ENCODE data around the gene SH3PXD2A.

Gene SH3PXD2A

GRCh38 chr10:103757531-103758293 is 97.7 kb downstream of the SH3PXD2A start:
- POLR2A ChIA-PET, result interaction anchor here (0.7 kb wide), 1 partner anchor 11 kb away, joined by 3 read pairs; no protein-coding TSS in a partner anchor
- CTCF ChIA-PET, result interaction anchor here (0.6 to 2.5 kb wide), 11 partner anchors 8 to 116 kb away, joined by 3 to 9 read pairs (median 5); no protein-coding TSS in a partner anchor
- 14% methylated on average over 18 of the region's 18 CpGs for WGBS (ENCODE audit: insufficient coverage)

DNA sequence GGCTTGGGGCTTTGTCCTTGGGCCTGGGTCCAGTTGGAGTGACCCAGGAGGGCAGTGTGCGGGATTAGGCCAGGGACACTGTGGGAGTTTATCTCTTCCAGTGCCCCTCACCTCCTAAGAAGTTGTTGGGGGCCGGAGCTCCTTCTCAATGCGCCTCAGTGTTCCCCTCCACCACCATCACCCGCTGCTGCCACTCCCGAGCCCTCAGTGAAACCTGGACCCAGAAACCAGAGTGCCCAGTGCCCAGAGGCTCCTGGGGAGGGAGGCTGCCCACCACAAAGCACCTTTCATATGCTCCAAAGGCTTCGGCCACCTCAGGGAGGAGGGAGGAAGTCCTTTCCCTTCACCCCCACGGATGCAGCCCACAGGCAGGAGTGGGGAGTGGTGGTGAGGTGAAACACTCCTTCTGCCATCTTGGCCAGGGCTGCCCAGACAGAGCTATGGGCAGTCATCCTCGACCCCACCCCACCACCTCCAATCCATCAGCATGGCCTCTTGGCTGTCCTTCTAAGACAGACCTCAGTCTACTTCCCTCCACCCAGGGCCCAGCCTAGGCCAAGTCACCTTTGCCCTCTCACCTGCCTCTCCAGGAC is 99.0 kb downstream of the SH3PXD2A start:
- peaks cover 0 to 3% (median 0%) of the 10 kb centered on the region in 4 experiments for H3K36me3 ChIP-seq (ENCODE audit: control insufficient read depth in 4 of 4, insufficient read depth in 4 of 4, low read length in 3 of 4)
- H3K27ac ChIP-seq (ENCODE audit: insufficient read depth in 1 of 2, low read depth in 1 of 2, low read length in 2 of 2, poor library complexity in 1 of 2, severe bottlenecking in 2 of 2), result no peak overlapping the region
- peaks cover 14 to 56% (median 37%) of the 10 kb centered on the region in 4 experiments for H3K4me1 ChIP-seq (ENCODE audit: control extremely low read depth in 1 of 4, control insufficient read depth in 4 of 4, insufficient read depth in 4 of 4, low read length in 3 of 4)
- DNase-seq, result no peak
- WGBS (ENCODE audit: insufficient coverage), result 87% methylated on average over 4 of the region's 8 CpGs
- no peak overlapping the region for H3K4me3 ChIP-seq (ENCODE audit: control insufficient read depth in 1 of 7, extremely low read depth in 1 of 7, insufficient read depth in 4 of 7, low read depth in 2 of 7, low read length in 6 of 7)
- H3K27me3 ChIP-seq (replicated peaks in 2 of 5; ENCODE audit: control insufficient read depth in 4 of 5, insufficient read depth in 5 of 5, low read length in 4 of 5), result no peaks in the 10 kb centered on the region
- CTCF ChIA-PET, result interaction anchor here (0.6 to 2.4 kb wide), 7 partner anchors 10 to 97 kb away, joined by 3 to 9 read pairs (median 4); no protein-coding TSS in a partner anchor
- peaks cover 0 to 3% (median 0%) of the 10 kb centered on the region in 5 experiments for H3K9me3 ChIP-seq (ENCODE audit: control extremely low read depth in 1 of 5, control insufficient read depth in 4 of 5, insufficient read depth in 2 of 5, low read depth in 1 of 5, low read length in 4 of 5)
- POLR2A ChIA-PET, result no interaction called here

More at GRCh38 chr10:103757531-103758293, 97.7 kb downstream of the SH3PXD2A start:
- peak overlapping the region in 4 of 7 experiments; percentile 2 to 24 (median 18) for H3K4me3 ChIP-seq (ENCODE audit: control insufficient read depth in 1 of 7, extremely low read depth in 1 of 7, insufficient read depth in 4 of 7, low read depth in 2 of 7, low read length in 6 of 7)
- H3K4me1 ChIP-seq (ENCODE audit: control extremely low read depth in 1 of 4, control insufficient read depth in 4 of 4, insufficient read depth in 4 of 4, low read length in 3 of 4), result peaks cover 14 to 70% (median 42%) of the 10 kb centered on the region in 4 experiments
- H3K36me3 ChIP-seq (ENCODE audit: control insufficient read depth in 4 of 4, insufficient read depth in 4 of 4, low read length in 3 of 4), result peaks cover 0 to 3% (median 0%) of the 10 kb centered on the region in 4 experiments
- H3K27ac ChIP-seq (ENCODE audit: insufficient read depth in 1 of 2, low read depth in 1 of 2, low read length in 2 of 2, poor library complexity in 1 of 2, severe bottlenecking in 2 of 2), result no peak overlapping the region
- no peaks in the 10 kb centered on the region for H3K27me3 ChIP-seq (replicated peaks in 2 of 5; ENCODE audit: control insufficient read depth in 4 of 5, insufficient read depth in 5 of 5, low read length in 4 of 5)
- DNase-seq, result peak; percentile 93 to 99 (median 95)
- no peaks in the 10 kb centered on the region for H3K9me3 ChIP-seq (ENCODE audit: control extremely low read depth in 1 of 5, control insufficient read depth in 4 of 5, insufficient read depth in 2 of 5, low read depth in 1 of 5, low read length in 4 of 5)

DNA sequence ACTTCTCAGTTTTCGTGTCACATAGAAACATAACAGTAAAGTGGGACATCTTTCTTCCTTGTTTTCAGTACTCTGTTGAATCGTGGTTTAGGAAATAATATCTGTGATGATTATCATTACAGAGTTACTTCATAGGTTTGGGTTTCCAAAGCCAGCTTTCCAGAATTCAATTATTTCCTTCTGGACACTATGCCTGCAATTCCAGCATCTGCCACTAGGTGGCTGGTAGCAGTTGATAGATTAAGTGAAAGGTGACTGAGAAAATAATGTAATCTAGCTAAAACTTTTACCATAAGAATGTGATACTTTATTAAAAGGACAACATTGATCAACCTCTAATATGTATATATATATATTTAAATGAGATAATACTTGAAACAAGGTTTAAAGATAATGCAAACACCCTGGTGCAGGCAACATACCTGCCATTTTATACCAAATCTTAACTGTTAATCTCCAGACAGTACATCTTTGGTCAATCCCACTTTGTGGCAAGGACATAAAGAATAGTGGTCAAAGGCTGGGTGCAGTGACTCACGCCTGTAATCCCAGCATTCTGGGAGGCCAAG is 102.6 kb downstream of the SH3PXD2A start:
- Histone ChIP-seq H3K27me3 (replicated peaks in 2 of 5; ENCODE audit: control insufficient read depth in 4 of 5, insufficient read depth in 5 of 5, low read length in 4 of 5) (no peaks in the 10 kb centered on the region), H3K9me3 (ENCODE audit: control extremely low read depth in 1 of 5, control insufficient read depth in 4 of 5, insufficient read depth in 2 of 5, low read depth in 1 of 5, low read length in 4 of 5) (peaks cover 0 to 3% (median 0%) of the 10 kb centered on the region in 5 experiments), H3K4me1 (ENCODE audit: control extremely low read depth in 1 of 4, control insufficient read depth in 4 of 4, insufficient read depth in 4 of 4, low read length in 3 of 4) (peaks cover 0 to 25% (median 10%) of the 10 kb centered on the region in 4 experiments), H3K27ac (ENCODE audit: insufficient read depth in 1 of 2, low read depth in 1 of 2, low read length in 2 of 2, poor library complexity in 1 of 2, severe bottlenecking in 2 of 2) (no peak overlapping the region), H3K4me3 (ENCODE audit: control insufficient read depth in 1 of 7, extremely low read depth in 1 of 7, insufficient read depth in 4 of 7, low read depth in 2 of 7, low read length in 6 of 7) (no peak overlapping the region), H3K36me3 (ENCODE audit: control insufficient read depth in 4 of 4, insufficient read depth in 4 of 4, low read length in 3 of 4) (peaks cover 0 to 3% (median 0%) of the 10 kb centered on the region in 4 experiments)
- DNase-seq, result peak in 1 of 3 donors; percentile 33
- ChIA-PET POLR2A (no interaction called here), CTCF (interaction anchor here (0.6 to 3.5 kb wide), 12 partner anchors 8 to 106 kb away, joined by 3 to 13 read pairs (median 4); no protein-coding TSS in a partner anchor)
- WGBS (ENCODE audit: insufficient coverage), result 100% methylated on average over 1 of the region's 3 CpGs

GRCh38 chr10:103751667-103752290 is 103.6 kb downstream of the SH3PXD2A start:
- POLR2A ChIA-PET, result no interaction called here
- DNase-seq, result no peak

GRCh38 chr10:103750836-103751235 is 104.5 kb downstream of the SH3PXD2A start:
- Histone ChIP-seq H3K9me3 (ENCODE audit: control extremely low read depth in 1 of 5, control insufficient read depth in 4 of 5, insufficient read depth in 2 of 5, low read depth in 1 of 5, low read length in 4 of 5) (peaks cover 0 to 3% (median 0%) of the 10 kb centered on the region in 5 experiments), H3K4me3 (ENCODE audit: control insufficient read depth in 1 of 7, extremely low read depth in 1 of 7, insufficient read depth in 4 of 7, low read depth in 2 of 7, low read length in 6 of 7) (no peak overlapping the region), H3K27me3 (replicated peaks in 2 of 5; ENCODE audit: control insufficient read depth in 4 of 5, insufficient read depth in 5 of 5, low read length in 4 of 5) (no peaks in the 10 kb centered on the region), H3K36me3 (ENCODE audit: control insufficient read depth in 4 of 4, insufficient read depth in 4 of 4, low read length in 3 of 4) (peaks cover 0 to 3% (median 0%) of the 10 kb centered on the region in 4 experiments), H3K4me1 (ENCODE audit: control extremely low read depth in 1 of 4, control insufficient read depth in 4 of 4, insufficient read depth in 4 of 4, low read length in 3 of 4) (peaks cover 0 to 18% (median under 1%) of the 10 kb centered on the region in 4 experiments), H3K27ac (ENCODE audit: insufficient read depth in 1 of 2, low read depth in 1 of 2, low read length in 2 of 2, poor library complexity in 1 of 2, severe bottlenecking in 2 of 2) (no peak overlapping the region)
- WGBS (ENCODE audit: insufficient coverage), result no CpG with 5 or more reads among the region's 5 CpGs
- no peak for DNase-seq
- CTCF ChIA-PET, result interaction anchor here (0.8 to 2.6 kb wide), 9 partner anchors 8 to 124 kb away, joined by 3 to 11 read pairs (median 3); no protein-coding TSS in a partner anchor
- POLR2A ChIA-PET, result no interaction called here

More at GRCh38 chr10:103751667-103752290, 103.6 kb downstream of the SH3PXD2A start:
- H3K27ac ChIP-seq (ENCODE audit: insufficient read depth in 1 of 2, low read depth in 1 of 2, low read length in 2 of 2, poor library complexity in 1 of 2, severe bottlenecking in 2 of 2), result no peak overlapping the region
- CTCF ChIA-PET, result interaction anchor here (0.9 to 2.6 kb wide), 10 partner anchors 11 to 111 kb away, joined by 3 to 11 read pairs (median 4); no protein-coding TSS in a partner anchor
- no peaks in the 10 kb centered on the region for H3K27me3 ChIP-seq (replicated peaks in 2 of 5; ENCODE audit: control insufficient read depth in 4 of 5, insufficient read depth in 5 of 5, low read length in 4 of 5)
- H3K36me3 ChIP-seq (ENCODE audit: control insufficient read depth in 4 of 4, insufficient read depth in 4 of 4, low read length in 3 of 4), result peaks cover 0 to 3% (median 0%) of the 10 kb centered on the region in 4 experiments
- no peak overlapping the region for H3K4me3 ChIP-seq (ENCODE audit: control insufficient read depth in 1 of 7, extremely low read depth in 1 of 7, insufficient read depth in 4 of 7, low read depth in 2 of 7, low read length in 6 of 7)
- peaks cover 0 to 3% (median 0%) of the 10 kb centered on the region in 5 experiments for H3K9me3 ChIP-seq (ENCODE audit: control extremely low read depth in 1 of 5, control insufficient read depth in 4 of 5, insufficient read depth in 2 of 5, low read depth in 1 of 5, low read length in 4 of 5)
- peaks cover 0 to 23% (median 1%) of the 10 kb centered on the region in 4 experiments for H3K4me1 ChIP-seq (ENCODE audit: control extremely low read depth in 1 of 4, control insufficient read depth in 4 of 4, insufficient read depth in 4 of 4, low read length in 3 of 4)
- WGBS (ENCODE audit: insufficient coverage), result 84% methylated on average over 3 of the region's 7 CpGs

GRCh38 chr10:103749779-103750178 is 105.6 kb downstream of the SH3PXD2A start:
- 100% methylated on average over 7 of the region's 7 CpGs for WGBS (ENCODE audit: insufficient coverage)
- CTCF ChIA-PET, result interaction anchor here (0.9 to 2.6 kb wide), 6 partner anchors 9 to 109 kb away, joined by 3 to 11 read pairs (median 3); no protein-coding TSS in a partner anchor
- peaks cover 0 to 1% (median 0%) of the 10 kb centered on the region in 4 experiments for H3K36me3 ChIP-seq (ENCODE audit: control insufficient read depth in 4 of 4, insufficient read depth in 4 of 4, low read length in 3 of 4)
- H3K9me3 ChIP-seq (ENCODE audit: control extremely low read depth in 1 of 5, control insufficient read depth in 4 of 5, insufficient read depth in 2 of 5, low read depth in 1 of 5, low read length in 4 of 5), result peaks cover 0 to 3% (median 0%) of the 10 kb centered on the region in 5 experiments
- H3K4me3 ChIP-seq (ENCODE audit: control insufficient read depth in 1 of 7, extremely low read depth in 1 of 7, insufficient read depth in 4 of 7, low read depth in 2 of 7, low read length in 6 of 7), result no peak overlapping the region
- peaks cover 0 to 20% (median 2%) of the 10 kb centered on the region in 4 experiments for H3K4me1 ChIP-seq (ENCODE audit: control extremely low read depth in 1 of 4, control insufficient read depth in 4 of 4, insufficient read depth in 4 of 4, low read length in 3 of 4)
- no peak for DNase-seq
- no peaks in the 10 kb centered on the region for H3K27me3 ChIP-seq (replicated peaks in 2 of 5; ENCODE audit: control insufficient read depth in 4 of 5, insufficient read depth in 5 of 5, low read length in 4 of 5)
- no peak overlapping the region for H3K27ac ChIP-seq (ENCODE audit: insufficient read depth in 1 of 2, low read depth in 1 of 2, low read length in 2 of 2, poor library complexity in 1 of 2, severe bottlenecking in 2 of 2)
- POLR2A ChIA-PET, result no interaction called here

Data from common myeloid progenitor, CD34-positive (primary cell).